Stromal cell of bone marrow (primary cell): Measurements from ENCODE around the gene SPATA31C2.
"Not testable (repeated sequence)": the region's sequence is repeated elsewhere in the genome, so short reads cannot be mapped to it uniquely, and the experiment has no call there.

Experiments used
- DNase-seq: peaks from one replicate; pipeline ENCODE4 v3.0.0-alpha.2; 2012; ENCODE audit warnings: low read depth

Gene SPATA31C2

GRCh38 chr9:88123413-88123812 lies 14.9 kb downstream of the SPATA31C2 start:
- not testable (repeated sequence) for DNase-seq

GRCh38 chr9:88118121-88118520 lies 20.2 kb downstream of the SPATA31C2 start:
- not testable (repeated sequence) for DNase-seq

GRCh38 chr9:88114968-88115612 lies 23.2 kb downstream of the SPATA31C2 start:
- DNase-seq = not testable (repeated sequence)

- DNase-seq = not testable (repeated sequence)
Measured at GRCh38 chr9:88114283-88114967, 23.9 kb downstream of the SPATA31C2 start.

- DNase-seq = not testable (repeated sequence)
Measured at GRCh38 chr9:88113156-88114130, 24.8 kb downstream of the SPATA31C2 start.

GRCh38 chr9:88110026-88110425 lies 28.2 kb downstream of the SPATA31C2 start:
- DNase-seq = no peak

GRCh38 chr9:88108779-88109178 lies 29.5 kb downstream of the SPATA31C2 start:
- DNase-seq = no peak

- peak; percentile 19 for DNase-seq
Measured at GRCh38 chr9:88106492-88106891, 31.8 kb downstream of the SPATA31C2 start.

- DNase-seq = no peak
Measured at GRCh38 chr9:88092797-88093331, 45.4 kb downstream of the SPATA31C2 start.

- no peak for DNase-seq
Measured at GRCh38 chr9:88090151-88090581, 48.1 kb downstream of the SPATA31C2 start.

GRCh38 chr9:88087906-88088305 lies 50.4 kb downstream of the SPATA31C2 start:
- DNase-seq = no peak

- DNase-seq = no peak
Measured at GRCh38 chr9:88085476-88085875, 52.8 kb downstream of the SPATA31C2 start.

GRCh38 chr9:88084357-88085183 lies 53.7 kb downstream of the SPATA31C2 start:
- DNase-seq = no peak
